ENCODE measurements around the gene PAXX. TPM values are rescaled to one million over a fixed set of nuclear protein-coding genes. Genes with fewer than 3 reads are reported as not detected.

Gene PAXX
- total RNA-seq, 4 donors from 2014 or later: 14.2 to 39.5 (median 18.8) TPM

- intact Hi-C loops (cut with DNase I; ENCODE audit: low total_unique reads): no loop called here
- Histone ChIP-seq H3K27me3 (peaks cover 8 to 9% of the 10 kb centered on the region in 2 donors), H3K4me3 (no peak overlapping the region), H3K4me1 (no peaks in the 10 kb centered on the region), H3K27ac (peak overlapping the region in 1 of 2 donors; percentile 24), H3K36me3 (no peaks in the 10 kb centered on the region), H3K9me3 (no peaks in the 10 kb centered on the region)
- no peak for TF ChIP-seq POLR2A (IDR thresholded peaks at IDR 0.05)
- no peak for TF ChIP-seq CTCF (IDR thresholded peaks at IDR 0.05)
- DNase-seq: no peak
These were observed 11.3 kb upstream of the PAXX start for GRCh38 chr9:136980669-136981478.

GRCh38 chr9:136981588-136982231, 10.5 kb upstream of the PAXX start:
- Histone ChIP-seq H3K4me1 (no peaks in the 10 kb centered on the region), H3K4me3 (no peak overlapping the region), H3K9me3 (no peaks in the 10 kb centered on the region), H3K27ac (peak overlapping the region; percentile 24), H3K36me3 (no peaks in the 10 kb centered on the region), H3K27me3 (peaks cover 8 to 16% of the 10 kb centered on the region in 2 donors)
- no peak for TF ChIP-seq CTCF (IDR thresholded peaks at IDR 0.05)
- no peak for TF ChIP-seq POLR2A (IDR thresholded peaks at IDR 0.05)
- intact Hi-C loops (cut with DNase I; ENCODE audit: low total_unique reads): no loop called here
- peak in 1 of 2 donors; percentile 46 for DNase-seq

GRCh38 chr9:136982232-136983051, 9.8 kb upstream of the PAXX start, which contains the start of gene LCNL1:
Gene LCNL1, plus strand, starts transcription at chr9:136982993. Its CDS starts 594 bp downstream, at chr9:136983587.
- Histone ChIP-seq H3K4me1 (no peaks in the 10 kb centered on the region), H3K9me3 (no peaks in the 10 kb centered on the region), H3K4me3 (no peak within 1 kb of the TSS), H3K27me3 (peaks cover 8 to 16% of the 10 kb centered on the region in 2 donors), H3K27ac (peak within 1 kb of the TSS in 1 of 2 donors; percentile 24), H3K36me3 (no peaks in the 10 kb centered on the region)
- no peak for TF ChIP-seq CTCF (IDR thresholded peaks at IDR 0.05)
- TF ChIP-seq POLR2A (IDR thresholded peaks at IDR 0.05): no peak
- intact Hi-C loops (cut with DNase I; ENCODE audit: low total_unique reads): no loop called here
- DNase-seq: no peak

- no peak for DNase-seq
- TF ChIP-seq CTCF (IDR thresholded peaks at IDR 0.05) (no peak), POLR2A (IDR thresholded peaks at IDR 0.05) (no peak)
- intact Hi-C loops (cut with DNase I; ENCODE audit: low total_unique reads): no loop called here
- no peak overlapping the region for H3K27ac ChIP-seq
- H3K36me3 ChIP-seq: no peaks in the 10 kb centered on the region
- peaks cover 8 to 16% of the 10 kb centered on the region in 2 donors for H3K27me3 ChIP-seq
- H3K4me3 ChIP-seq: no peak overlapping the region
- no peaks in the 10 kb centered on the region for H3K9me3 ChIP-seq
- no peaks in the 10 kb centered on the region for H3K4me1 ChIP-seq
These were observed 9.1 kb upstream of the PAXX start for GRCh38 chr9:136983167-136983566.

Data from uterus (tissue), 4 donors.